Urinary bladder (tissue), 4 donors: ENCODE results near the gene DUSP10. TPM values are rescaled to one million over a fixed set of nuclear protein-coding genes. Genes with fewer than 3 reads are reported as not detected.

Experiments used
- DNase-seq: peaks from one replicate; pipeline ENCODE4 v3.0.0-alpha.2; 2015; ENCODE audit errors: extremely low spot score
- H3K27ac ChIP-seq: one replicate; pipeline ENCODE4 v1.5.1; 2013; ENCODE audit warnings: low read depth, mild to moderate bottlenecking, moderate library complexity
- H3K36me3 ChIP-seq: one replicate; pipeline ENCODE4 v1.6.1; 2013; ENCODE audit warnings: mild to moderate bottlenecking, moderate library complexity; ENCODE audit not compliant: insufficient read depth
- H3K4me1 ChIP-seq: one replicate; pipeline ENCODE4 v1.6.1; 2013; ENCODE audit warnings: mild to moderate bottlenecking, moderate library complexity; ENCODE audit not compliant: insufficient read depth
- H3K4me3 ChIP-seq: one replicate; pipeline ENCODE4 v1.5.1; 2013; ENCODE audit warnings: low read depth, low read length
- WGBS: extraction: QIAGEN DNeasy Blood & Tissue Kit; methylation state at CpG from one replicate; pipeline ENCODE4 v1.1.7; 2013; 5-methylcytosine and 5-hydroxymethylcytosine counted together
- polyA plus RNA-seq: library from polyadenylated mRNA; stranded (reverse); fragments of 200-250 nt; gene quantifications from one replicate; pipeline ENCODE4 v1.2.3, GENCODE V29; 2013
- total RNA-seq: library from RNA; depleted of rRNA; stranded (reverse); fragments of >200 nt; gene quantifications from one replicate; pipeline ENCODE4 v1.2.3, GENCODE V29; 2014
- donor health status: healthy with polysubstance abuse.
- donor health status: healthy.

The DUSP10 gene
- total and polyA plus RNA-seq, 2 donors, result 5.5 to 15.6 TPM

DNA sequence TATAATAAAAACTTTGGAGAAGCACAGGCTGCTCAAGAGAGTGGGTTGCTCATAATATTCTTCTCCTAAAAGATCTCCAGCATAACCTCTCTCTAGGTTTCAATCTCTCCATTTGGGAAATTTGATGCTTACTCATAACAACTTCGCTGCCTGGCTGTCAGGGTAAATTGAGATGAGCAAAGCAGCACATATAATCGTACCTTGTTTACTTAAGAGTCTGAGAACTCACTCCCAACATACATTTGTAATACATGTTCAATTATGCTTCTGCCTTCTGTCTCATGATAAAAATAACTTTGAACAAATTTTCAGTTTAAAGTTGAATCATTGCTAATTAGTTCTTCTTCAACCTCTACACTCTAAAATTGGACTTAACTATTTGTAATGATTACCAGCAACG is 68.9 kb downstream of the DUSP10 start:
- no peak for DNase-seq
- Histone ChIP-seq H3K4me1 (no peaks in the 10 kb centered on the region), H3K36me3 (no peaks in the 10 kb centered on the region), H3K27ac (no peak overlapping the region), H3K4me3 (no peak overlapping the region)
- 55% methylated on average over 3 of the region's 3 CpGs for WGBS

DNA sequence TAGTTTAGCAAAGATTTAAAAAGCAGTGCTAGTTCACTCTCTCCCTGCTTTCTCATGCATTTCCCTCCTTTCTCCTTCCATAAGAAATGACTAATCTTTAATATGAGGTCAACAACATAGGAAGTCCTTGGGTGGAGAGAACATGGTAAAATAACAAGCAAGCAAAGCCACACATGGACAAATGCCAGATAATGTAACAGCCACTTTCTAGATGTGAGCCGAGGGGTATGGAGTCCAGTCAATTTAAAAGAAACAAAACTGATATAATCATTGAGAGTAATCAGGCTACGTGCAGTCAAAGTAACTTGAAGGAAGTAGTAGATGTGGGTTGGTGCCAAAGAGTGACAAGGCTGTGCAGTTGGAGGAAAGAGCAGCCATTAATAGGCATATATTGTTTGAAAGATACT is 69.6 kb downstream of the DUSP10 start:
- no peaks in the 10 kb centered on the region for H3K4me1 ChIP-seq
- WGBS, result 76% methylated on average over 2 of the region's 2 CpGs
- no peak overlapping the region for H3K27ac ChIP-seq
- no peak overlapping the region for H3K4me3 ChIP-seq
- no peak for DNase-seq
- no peaks in the 10 kb centered on the region for H3K36me3 ChIP-seq

DNA sequence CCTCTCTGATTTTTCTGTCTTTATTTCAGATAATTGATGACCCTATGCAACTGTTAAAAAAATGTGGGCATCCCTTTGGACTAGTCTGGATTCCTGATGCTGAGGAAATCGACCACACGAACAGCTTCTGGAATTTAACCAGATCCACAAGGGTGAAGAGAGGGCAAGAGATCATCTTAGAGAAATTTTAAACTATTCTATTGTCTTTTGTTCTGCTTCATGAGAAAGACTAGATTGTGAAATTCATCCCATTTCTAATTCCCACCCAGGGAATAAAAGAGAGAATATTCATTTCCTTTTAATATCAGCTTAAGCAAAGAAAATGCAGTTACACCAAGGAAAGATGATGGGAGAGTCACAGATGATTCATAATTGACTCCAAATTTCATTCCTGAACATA is 71.8 kb downstream of the DUSP10 start:
- no peak overlapping the region for H3K27ac ChIP-seq
- H3K36me3 ChIP-seq, result no peaks in the 10 kb centered on the region
- H3K4me1 ChIP-seq, result no peaks in the 10 kb centered on the region
- no peak overlapping the region for H3K4me3 ChIP-seq
- DNase-seq, result no peak
- 81% methylated on average over 2 of the region's 2 CpGs for WGBS

DNA sequence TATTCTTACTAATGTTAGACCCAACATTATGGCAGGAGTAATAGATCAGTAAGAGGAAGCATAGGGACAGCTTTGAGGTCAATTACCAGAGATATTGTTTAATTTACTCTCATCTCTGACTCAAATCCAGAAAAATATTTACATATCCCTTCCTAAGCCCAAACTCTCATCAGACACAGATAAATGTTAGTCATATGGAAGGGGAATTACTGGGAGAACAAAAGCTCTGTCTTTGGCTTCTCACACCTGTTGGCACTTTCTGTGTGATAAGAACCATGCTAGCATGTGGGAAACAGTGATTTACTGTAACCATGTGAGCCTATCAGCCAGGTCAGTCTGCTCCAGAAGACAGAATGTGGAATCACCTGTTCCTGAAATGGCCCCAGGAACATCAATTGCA is 72.4 kb downstream of the DUSP10 start:
- DNase-seq, result no peak
- H3K36me3 ChIP-seq, result no peaks in the 10 kb centered on the region
- no peak overlapping the region for H3K4me3 ChIP-seq
- H3K27ac ChIP-seq, result no peak overlapping the region
- H3K4me1 ChIP-seq, result no peaks in the 10 kb centered on the region

DNA sequence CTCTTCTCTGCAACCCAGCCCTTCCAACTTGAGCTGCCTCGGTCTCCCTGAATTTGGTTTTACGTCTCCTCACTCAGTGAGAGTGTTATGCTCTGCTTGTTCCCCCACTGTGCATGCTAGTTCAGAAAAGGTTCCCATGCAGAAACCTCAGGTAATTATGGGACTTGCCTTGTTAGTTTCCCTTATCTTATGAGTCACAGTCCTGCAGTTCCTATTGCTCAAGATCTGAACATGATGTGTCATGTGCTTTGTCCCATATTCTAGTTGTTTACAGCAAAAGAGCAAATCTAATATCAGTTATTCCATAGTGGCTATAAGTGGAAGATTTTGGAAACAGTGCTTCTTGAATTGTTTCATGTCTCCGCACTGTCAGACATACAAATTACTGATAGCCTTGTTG is 74.4 kb downstream of the DUSP10 start:
- H3K36me3 ChIP-seq, result no peaks in the 10 kb centered on the region
- H3K4me3 ChIP-seq, result no peak overlapping the region
- H3K4me1 ChIP-seq, result no peaks in the 10 kb centered on the region
- WGBS, result 88% methylated on average over 3 of the region's 3 CpGs
- no peak for DNase-seq
- no peak overlapping the region for H3K27ac ChIP-seq

DNA sequence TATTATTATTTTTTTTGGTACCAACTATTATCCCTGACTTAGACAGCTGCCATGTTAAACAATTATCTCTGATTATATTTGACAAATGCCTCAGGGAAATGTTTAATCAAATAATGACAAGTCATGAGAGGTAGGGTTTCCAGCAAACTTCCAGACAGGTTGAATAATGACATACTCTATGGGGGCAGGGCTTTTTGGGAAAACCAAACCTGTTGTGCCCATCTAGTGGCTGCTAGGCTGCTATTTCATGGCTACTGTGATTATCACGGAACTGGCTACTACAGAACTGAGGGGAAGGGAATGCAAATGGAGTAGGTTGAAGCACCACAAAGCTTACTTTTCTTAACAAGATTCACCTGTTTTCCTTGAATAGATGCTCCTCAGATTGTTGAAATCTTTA is 77.6 kb downstream of the DUSP10 start:
- no peak for DNase-seq
- no peak overlapping the region for H3K4me3 ChIP-seq
- H3K4me1 ChIP-seq, result no peaks in the 10 kb centered on the region
- no peak overlapping the region for H3K27ac ChIP-seq
- no peaks in the 10 kb centered on the region for H3K36me3 ChIP-seq
- WGBS, result 0% methylated on average over 1 of the region's 1 CpG

DNA sequence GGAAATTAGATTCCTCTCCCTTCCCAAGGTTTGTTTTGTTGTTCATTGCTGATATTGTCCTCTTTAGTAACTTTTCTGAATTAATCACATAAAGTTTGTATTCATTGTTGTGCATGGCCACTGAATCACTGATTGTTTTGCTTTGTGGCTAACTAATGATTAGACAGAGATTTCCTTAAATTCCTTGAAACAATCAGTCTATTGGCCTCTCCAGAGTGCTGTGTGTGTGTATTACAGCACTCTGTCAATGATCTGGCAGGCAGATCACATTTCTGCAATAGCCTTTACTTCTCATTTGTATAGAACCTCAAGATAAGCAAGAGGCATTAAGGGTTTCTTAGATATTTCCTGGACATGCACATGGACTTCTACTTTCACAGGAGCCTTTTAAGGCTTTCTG is 78.6 kb downstream of the DUSP10 start:
- no peak for DNase-seq
- Histone ChIP-seq H3K27ac (no peak overlapping the region), H3K4me1 (no peaks in the 10 kb centered on the region), H3K4me3 (no peak overlapping the region), H3K36me3 (no peaks in the 10 kb centered on the region)

DNA sequence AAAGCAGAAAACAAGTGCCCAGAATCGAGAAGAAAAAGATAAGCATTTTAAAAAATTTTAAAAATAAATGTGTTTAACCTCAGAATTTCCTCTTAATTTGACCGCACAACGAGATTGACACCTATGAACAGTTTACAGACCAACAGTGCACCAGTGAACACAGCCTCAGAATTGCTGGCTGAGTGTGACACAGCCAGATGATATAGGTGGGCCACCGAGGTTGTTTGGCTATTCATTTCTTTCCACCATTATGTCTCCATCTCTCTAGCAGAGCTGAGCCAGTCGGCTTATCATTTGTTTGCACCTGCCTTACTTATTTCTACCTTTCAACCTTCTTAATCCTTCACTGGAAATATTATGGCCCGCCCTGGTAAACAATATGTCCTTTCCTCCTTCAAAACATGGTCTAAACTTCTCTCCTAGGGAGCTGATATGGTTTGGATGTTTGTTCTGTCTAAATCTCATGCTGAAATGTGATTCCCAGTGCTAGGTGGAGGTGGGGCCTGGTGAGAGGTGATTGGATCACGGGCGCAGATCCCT is 86.1 kb downstream of the DUSP10 start:
- Histone ChIP-seq H3K4me1 (no peaks in the 10 kb centered on the region), H3K36me3 (no peaks in the 10 kb centered on the region), H3K4me3 (no peak overlapping the region), H3K27ac (no peak overlapping the region)
- no peak for DNase-seq
- WGBS, result 85% methylated on average over 8 of the region's 8 CpGs
